Stimulated activated CD4-positive, alpha-beta T cell treated with anti-CD3 and anti-CD28 coated beads, Interleukin-12 subunit alpha, Interleukin-12 subunit beta, amount 100 ng/mL, for 24 hours (primary cell): Measurements from ENCODE around the gene TNIK.

ENCODE experiments used
- DNase-seq, 2 experiments: peaks; one replicate each; pipeline ENCODE4 v3.0.0-alpha.2; 2020; ENCODE audit warnings: low read depth in 2 of 2

Gene TNIK

DNA sequence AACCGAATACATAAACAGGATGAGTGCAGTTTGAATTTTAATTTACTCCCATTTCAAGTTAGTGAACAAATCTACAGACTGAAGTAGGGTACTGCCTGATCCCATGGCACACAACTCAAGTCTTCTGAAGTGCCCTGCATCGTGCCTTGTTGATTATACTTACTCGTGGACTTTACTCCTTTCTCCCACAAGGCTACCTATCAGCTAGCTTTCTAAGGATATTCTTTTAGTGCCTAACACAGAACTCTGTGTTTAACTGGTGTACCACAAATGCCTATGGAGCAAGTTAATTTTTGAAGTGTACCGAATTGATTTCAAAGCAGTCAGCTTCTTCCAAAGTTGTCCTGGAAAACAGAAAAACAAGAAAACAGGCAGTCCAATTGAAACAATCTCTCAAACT is 119.8 kb downstream of the TNIK start:
- DNase-seq: no peak

DNA sequence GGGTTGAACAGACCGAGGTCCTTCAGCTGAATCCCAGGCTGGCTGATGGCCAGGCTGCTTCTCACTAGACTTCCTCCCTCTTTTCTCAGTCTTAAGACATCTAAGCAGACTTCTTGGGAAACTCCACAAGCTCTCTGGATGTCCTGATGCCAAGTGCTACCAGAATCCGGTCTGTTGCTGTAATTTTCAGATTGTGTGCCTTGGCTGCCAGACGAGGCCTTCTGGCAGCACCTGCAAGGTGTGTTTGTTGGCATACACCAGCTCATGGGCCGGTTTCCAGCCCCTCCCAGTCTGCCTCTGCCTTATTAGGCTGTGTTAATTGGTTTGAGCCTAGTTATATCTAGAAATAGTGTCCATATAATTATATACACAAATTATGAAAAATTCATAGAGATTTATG is 120.6 kb downstream of the TNIK start:
- DNase-seq: no peak

DNA sequence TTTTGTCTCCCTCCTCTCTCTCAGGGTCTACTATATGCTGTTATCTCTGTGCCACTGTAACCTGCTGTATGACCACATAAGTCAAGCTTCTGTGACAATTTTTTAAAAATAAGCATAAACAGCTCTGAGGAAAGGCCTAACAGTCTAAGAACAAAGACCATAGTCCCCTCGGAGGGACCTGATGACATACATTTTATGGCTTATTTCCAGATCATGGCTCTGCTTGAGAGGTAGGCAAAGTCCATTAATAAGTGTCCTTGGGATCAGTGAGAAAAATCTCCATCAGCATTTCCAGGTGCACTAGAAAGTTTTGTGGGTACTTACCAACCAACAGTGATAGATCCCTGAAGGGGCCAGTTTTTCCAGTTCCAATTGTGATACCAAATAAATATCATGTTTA is 123.8 kb downstream of the TNIK start:
- DNase-seq: no peak

DNA sequence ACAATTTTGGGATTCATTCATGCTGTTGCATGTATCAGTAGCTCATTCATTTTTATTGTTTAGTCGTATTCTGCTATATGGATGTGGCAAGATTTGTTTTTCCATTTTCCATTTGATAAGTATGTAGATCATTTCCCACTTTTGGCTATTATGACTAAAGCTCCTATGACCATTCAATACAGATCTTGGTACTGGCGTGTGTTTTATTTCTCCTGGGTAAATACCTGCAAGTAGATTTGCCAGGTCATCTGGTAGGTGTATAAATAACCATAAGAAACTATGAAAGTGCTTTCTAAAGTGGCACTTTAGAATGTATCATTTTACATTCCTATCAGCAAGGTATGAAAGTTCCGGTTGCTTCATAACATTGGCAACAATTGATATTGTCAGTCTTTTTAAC is 124.6 kb downstream of the TNIK start:
- DNase-seq: no peak

DNA sequence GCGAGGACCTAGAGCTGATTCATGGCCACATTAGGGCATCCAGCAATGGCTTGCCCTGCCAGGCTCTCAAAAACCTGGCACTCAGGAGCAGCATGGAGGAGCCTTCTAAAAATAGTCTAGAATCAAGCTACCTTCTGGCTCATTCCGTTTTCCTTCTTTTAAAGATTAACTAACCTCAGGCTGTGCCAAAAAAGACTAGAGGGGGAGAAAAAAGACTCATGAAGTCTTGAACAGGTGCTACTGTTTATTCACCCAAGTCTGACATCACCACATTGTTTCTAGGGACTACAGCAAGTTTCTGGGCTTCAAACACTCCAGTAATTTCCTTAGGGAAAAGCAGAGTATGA is 125.8 kb downstream of the TNIK start:
- no peak for DNase-seq

DNA sequence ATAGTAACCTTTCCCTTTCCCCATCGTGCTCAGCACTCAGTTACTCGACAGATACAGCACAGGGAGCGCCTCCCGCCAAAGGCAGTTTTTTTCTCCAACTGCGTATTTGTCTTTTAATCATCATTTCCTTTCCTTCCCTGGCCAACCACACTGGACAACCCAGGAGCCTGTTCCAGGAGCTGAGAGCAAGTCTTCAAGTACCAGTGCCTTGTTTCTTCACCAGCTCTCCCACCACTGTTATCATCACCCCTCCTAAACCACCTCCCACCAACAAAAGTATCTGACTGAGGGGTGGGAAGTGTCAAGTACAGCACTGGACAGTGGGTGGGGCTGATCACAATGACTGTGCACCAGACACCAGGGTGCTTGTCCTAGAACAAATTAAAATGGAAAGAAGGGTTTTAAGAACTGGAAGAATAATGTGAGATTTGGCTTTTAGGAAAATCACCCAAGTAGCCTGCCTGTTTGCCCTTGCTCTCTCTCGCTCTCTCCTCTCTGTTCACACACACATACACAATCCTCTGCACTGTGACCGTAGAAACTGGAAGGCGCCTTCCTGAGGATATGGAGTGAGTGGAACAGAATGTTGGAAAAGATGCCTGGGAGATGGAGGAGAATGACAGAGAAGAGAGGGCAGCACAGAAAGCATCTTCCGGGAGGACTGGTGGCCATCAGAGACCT is 126.3 kb downstream of the TNIK start:
- no peak for DNase-seq

DNA sequence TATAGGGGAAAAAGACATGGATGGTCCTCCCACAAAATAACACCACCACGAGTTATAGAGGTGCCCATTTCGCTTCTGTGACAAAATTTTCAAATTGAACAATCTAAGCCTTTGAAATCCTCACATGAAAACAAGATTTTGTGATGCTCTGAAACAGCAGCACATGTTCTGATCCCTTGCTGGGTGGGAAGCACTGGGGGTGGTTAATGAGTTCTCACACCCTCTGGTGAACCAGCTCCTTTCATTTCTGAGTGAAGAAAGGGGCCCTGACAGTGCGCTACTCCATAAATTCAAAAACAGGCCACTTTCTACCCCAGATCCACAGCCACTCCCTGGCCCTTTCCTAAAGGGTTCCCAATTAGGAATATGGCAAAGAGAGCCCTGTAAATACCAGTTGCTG is 129.3 kb downstream of the TNIK start:
- no peak for DNase-seq

DNA sequence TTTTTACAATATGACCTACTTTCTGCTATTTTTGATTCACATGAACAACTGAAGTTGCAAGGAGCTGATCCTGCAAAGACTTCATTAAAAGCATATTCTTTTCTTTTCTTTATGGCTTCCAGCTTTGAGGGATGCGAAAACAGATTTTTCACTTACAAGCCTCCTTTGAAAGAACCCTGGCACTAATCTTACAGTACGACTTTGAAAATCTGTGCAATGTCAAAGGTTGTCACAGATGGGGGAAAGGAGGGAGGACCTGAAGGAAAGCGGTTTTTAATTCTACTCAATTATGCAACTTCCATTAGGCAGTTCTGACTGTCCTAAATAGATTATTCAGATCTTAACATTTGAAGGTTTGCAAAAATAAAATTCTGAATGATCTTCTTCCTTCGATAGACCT is 130.5 kb downstream of the TNIK start:
- no peak for DNase-seq

DNA sequence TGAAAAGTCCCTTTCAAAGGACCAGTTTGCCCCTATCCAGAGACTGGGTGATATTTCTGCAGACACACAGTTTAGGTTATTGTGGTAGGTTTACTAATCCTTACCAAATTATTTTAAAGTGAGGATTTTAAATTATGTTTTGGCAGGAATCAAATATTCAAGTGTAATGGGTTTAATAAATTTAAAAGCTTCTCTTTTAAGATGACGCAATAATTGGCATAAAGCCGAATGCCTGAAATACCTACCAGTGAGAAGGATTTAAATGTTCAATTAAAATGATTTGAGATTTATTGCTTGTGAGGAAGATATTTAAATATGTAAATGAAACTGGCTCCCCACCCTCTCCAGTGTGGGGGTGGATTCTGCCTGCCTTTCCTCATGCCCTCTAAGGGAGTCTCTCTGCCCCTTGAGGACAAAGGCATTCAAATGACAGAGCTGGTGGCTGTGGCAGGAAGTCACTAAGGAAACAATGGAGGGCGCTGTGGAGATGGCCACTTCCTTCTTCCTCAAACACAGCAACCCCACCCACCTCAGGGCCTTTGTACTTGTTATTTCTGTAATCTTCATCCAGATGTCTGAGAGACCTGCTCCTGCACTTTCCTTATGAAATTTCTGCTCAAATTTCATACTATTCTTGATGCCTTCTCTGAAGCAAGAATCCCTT is 131.7 kb downstream of the TNIK start:
- peak in 1 of 2 experiments; percentile 6 for DNase-seq

DNA sequence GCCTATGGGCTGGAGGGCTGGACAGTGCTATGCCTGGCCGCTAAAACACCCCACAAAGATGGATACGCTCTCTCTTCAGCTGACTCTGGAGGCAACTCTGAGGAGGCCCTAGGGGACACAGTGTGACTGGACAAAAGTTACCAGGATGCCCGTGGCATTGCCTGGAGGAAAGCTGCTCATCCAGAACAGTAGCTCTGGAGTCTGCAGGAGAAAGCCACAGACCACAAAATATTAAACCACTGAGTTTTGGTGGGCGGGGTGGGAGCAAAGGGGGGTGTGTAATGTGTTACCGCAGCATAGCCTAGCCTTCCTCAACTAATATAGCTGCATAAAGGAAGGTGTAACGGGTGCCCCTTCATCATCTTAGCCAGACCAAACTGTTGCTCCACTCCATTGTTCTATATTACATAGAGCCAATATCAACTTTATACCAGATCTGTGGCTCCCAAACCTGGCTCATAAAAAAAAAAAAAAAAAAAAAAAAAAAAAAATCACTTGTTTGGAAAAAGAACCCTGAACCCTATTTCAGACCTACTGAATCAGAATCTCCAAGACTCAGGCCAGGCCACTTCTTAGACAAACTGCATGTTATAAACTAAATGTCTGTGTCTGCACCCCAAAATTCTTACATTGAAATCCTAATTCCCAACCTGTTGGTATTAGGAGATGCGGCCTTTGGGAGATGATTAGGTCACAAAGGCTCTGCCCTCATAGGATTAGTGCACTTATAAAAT is 132.6 kb downstream of the TNIK start:
- no peak for DNase-seq

DNA sequence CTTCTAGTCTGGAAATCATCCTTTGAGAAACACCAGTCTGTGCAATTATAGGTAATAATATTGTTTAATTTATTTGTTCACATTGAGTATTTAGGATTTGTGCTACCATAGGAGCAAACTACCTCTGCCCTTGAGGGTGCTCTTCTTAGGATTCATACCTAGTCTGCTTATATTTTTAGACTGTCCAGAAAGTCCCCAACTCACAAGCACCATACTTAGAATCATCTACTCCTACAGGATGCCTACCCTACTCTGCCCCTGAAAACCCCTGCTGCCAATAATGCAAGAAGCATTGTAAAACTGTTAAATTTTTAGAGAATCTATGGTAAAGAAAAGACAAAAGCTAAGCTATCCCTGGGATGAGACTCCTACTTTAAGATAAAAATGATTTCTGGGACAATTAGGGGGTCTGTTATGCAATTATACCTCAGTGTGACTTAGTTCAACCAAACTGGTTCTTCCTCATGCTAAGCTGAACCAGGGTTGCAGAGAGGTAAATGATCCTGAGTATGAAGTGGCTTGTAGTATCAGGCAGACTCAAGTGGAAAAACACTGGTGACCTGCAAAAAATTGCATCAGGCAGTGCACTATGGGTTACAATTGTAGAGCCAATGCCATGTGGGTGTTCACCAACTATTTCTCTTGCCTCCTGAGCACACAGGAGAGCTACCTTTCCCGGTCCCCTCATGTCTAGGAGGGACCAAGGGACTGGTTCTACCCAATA is 133.3 kb downstream of the TNIK start:
- no peak for DNase-seq

DNA sequence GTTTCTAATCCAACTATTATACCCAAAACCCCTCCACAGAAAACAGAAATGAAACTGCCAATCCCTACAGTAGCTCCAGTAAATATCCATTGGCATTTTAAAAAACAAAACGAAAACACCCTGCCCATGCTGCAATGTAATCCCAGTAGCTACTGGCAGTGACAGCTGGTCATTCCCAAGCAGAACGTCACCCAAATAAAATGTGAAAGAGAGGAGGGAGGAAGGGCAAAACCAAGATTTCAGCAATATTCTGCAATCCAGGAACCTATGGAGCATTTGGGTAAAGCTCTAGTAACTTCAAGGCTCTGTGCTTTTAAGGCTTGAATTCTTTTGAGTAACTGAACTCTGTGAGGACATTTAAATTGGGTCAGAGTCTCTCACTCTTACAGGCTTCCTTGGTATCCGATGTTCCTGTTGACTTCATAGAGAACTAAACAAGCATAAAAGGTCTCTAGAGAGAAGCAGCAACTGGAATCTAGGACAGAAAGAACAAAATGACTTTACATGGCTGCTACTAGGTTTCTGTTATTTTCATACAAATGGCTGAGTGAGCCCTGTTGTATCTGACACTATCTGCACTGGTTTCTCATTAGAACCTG is 136.2 kb downstream of the TNIK start:
- DNase-seq: no peak

DNA sequence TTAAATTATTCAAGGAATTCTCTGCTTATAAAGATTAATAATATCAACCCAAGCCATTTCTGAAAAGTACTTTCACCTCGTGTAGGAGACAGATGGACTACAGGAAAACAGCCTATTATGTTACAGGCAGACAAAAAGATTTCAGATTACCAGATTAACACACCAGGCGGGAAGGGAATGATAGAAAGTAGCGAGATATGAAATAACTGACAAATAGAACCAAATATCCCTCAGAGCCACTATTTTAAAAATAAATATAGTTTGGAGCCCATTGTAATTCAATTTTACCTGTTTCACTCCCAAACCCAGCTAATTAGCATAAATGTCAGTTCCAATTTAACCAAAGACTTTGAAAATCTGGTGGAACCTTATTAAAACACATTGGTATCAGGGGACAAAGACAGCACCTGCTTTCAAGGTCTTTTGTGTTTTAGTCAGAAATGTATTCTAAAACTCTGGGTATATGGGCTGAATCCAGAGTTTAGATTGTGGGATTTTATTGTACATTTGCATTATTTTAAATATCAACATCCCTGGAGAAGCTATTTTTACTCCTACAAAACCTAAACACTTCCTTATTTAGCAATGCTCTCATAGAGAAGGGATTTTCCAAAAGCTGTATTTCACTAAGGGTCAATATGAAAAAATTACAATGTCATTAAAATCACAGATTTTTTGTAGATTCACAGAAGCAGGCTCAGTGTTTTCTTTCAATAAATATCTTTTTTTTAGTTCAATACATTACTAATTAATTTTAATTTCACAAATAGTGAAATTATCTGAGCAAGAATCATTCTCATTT is 138.4 kb downstream of the TNIK start:
- DNase-seq: no peak

DNA sequence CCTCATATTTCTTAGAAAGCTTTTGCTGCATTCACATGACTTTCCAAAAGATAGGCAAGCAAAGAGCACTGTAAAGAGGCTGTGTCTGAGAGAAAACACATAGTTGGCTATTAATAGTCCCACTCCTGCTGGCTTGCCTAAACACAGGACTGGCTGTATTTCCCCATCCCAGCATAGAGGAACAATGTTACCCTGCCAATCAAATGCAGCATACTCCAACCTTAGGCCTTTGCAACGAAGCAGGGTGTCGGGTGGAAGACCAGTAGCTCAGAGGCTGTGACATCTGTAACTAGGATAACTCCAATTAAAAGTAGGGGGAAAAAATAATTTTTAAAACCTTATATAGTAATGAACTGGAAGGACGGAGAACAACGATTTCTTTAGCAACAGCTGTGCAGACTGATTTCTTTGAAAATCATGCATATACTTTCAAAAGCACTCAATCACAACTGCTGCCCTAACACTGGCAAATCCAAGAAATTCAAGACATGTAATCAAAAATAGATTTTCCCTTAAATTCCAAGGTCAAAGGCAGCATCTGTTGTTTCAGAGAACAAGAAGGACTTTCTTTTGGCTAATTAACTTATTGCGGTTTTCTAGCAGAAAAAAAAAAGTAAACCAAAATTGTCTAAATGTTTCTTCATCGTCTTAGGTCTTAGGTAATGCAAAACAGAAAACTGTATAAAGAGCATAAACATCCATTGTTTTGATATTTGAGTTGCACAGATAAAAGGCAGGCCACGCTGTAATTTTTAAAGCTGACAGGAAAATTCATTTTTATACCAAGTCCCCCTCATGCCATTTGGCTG is 139.3 kb downstream of the TNIK start:
- no peak for DNase-seq

DNA sequence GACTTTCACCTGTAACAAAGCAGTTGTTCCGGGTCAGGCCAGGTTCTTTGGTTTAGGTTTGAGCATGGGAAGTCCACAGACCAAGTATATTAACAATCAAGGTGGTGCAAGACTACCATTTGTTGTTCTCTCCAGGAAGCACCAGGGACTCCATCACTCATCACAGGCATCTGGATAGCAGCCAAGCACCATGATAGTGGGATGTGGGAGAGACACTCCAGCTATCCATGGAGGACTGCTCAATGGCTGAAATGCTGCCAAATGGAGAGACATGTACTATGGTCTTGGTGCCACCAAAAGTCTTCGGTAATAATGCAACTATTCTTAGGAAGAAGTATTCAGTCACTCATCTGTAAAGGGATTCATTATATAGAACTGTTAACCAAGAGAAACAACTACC is 143.0 kb downstream of the TNIK start:
- DNase-seq: no peak

DNA sequence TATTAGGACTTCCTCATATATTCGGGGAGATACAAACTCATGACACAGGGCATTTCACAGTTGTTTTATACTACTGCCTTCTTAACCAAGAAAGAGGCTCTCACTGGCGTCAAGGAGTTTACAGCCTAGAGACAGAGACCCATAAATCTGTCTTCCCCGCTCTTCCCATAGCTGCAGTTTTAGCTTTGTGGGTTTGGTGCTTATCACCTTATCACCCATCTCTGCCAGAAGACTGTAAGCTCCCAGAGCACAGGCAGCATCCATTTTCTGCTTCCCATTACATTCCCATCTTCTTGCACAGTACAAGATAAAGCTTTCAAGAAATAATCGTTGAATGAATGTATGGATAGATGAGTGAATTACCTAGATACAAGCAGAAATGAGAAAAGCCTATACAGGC is 144.3 kb downstream of the TNIK start:
- DNase-seq: no peak

DNA sequence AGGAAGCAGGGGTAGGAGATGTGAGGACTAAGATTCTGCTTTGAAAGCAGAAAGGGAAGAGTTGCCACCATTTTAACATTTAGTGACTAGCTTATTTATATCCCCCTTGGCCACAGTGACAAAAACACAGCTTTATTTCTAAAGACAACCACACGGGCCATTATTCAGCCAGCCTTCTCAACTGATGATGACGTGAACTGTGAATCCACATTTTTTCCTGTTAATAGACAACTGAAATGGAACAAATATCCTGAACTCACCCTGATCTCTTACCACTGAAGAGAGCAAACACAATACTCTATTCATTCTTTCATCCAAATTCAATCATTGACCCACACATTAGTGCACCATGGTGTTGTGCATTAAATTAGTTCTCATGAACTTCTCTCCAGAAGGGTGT is 145.1 kb downstream of the TNIK start:
- no peak for DNase-seq

DNA sequence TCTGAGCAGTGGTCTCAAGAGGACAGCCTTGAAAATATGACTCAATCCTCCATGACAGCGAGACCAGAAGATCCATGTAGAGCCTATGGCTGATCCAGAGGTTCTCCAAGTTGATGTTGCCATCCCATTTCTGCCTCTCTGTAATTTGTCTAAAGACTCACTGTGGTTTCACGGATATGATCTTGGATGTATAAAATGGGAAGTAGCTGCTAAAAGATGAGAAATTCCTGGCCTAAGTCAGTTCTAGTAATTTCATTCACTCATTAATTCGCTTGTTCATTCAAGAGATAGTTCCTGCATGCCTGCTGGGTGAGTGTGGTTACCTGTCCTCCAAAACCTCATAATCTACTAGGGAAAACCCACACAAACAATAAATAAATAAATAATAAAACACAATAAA is 145.9 kb downstream of the TNIK start:
- no peak for DNase-seq

DNA sequence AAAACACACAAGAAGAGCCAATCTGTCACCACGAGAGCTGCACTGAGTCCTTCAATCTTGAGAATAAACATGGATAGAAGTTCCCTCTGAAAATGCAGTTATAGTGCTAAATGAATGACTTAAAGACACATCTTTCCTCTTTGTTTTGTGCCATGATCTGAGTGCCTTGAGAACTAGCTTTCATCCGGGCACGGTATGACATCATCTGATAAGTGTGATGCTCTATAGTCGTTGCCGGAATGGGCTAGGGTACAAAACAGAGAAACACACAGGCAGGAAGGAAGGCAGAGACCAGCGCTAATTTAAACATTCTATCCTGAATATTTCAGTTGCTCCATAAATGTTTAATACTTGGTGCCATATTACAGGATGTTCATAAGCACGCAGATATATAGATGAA is 146.5 kb downstream of the TNIK start:
- no peak for DNase-seq

DNA sequence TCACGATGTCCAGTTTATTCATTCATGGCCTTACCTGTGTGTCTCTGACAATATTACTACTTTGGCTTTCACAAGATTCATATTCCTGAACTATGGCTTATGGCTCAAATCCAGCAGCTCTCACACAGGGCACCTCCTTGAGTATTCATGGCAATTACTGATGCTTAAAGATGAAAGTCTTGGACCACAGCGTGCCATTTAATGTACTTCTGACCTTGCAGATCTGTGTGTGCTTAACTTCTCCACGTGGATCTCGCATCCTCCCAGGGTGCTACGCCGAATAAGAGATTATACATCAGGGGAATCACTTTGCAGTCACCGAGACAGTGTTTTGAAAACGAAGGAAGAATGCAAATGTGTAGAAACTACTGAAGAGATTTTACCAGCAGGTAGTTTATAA is 147.5 kb downstream of the TNIK start:
- no peak for DNase-seq

DNA sequence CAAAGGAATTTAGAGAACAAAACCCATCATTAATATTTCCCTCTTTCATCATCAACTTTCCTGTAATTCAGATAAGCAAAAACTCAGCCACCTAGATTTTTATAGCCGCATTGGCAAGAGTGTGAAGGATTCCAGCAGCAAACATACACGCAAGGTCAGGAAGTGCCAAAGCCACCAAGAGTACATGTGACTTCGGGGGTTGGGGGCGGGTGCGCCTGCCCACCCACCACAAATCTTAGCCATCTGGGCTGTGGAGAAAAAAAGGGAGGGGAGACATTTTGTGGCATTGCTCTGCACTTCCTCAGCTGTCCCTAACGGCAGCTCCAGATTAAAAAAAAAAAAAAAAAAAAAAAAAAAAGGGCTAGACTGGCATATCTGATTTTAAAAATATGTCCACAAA is 148.4 kb downstream of the TNIK start:
- DNase-seq: no peak
